OCI-M2 (cell line): ENCODE measurements around the gene UBA5.
"Not testable (repeated sequence)": the region's sequence is repeated elsewhere in the genome, so short reads cannot be mapped to it uniquely, and the experiment has no call there.

Source experiments
- DNase-seq: peaks from one replicate; lab custom pipeline; 2025; ENCODE audit not compliant: unreplicated experiment; lab: John Stamatoyannopoulos, UW

UBA5 gene

GRCh38 chr3:132660052-132660810 lies at the start of gene UBA5:
Gene UBA5 (plus strand): TSS chr3:132660329. CDS start chr3:132660538, 209 bp downstream.
- peak; percentile 27 for DNase-seq

DNA sequence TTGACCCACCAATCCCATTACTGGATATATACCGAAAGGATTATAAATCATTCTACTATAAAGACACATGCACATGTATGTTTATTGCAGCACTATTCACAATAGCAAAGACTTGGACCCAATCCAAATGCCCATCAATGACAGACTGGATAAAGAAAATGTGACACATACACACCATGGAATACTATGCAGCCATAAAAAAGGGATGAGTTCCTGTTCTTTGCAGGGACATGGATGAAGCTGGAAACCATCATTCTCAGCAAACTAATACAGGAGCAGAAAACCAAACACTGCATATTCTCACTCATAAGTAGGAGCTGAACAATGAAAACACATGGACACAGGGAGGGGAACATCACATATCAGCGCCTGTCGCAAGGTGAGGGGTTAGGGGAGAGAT lies 44.8 kb upstream of the UBA5 start:
- DNase-seq, result not testable (repeated sequence)

DNA sequence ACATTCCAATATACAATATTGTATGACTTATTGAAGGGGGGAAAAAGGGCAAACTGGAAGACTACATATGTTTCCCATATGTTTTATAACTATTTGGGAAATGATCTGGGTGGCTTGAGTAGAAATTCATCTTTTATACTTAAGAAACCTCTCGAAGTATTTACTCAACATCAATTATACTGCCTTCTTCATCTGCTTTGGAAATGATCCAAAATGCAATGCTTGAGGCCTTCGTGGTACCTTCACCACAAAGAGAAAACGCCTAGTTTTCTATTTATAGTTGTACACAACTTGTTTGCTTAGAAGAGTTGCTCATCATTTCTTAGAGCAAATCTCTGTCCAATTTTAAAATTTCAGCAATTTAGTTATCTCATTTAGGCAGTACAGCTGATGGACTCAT lies 44.2 kb upstream of the UBA5 start:
- no peak for DNase-seq

- no peak for DNase-seq
These were observed 43.3 kb upstream of the UBA5 start for GRCh38 chr3:132616780-132617179.

- no peak for DNase-seq
These were observed 38.0 kb upstream of the UBA5 start for GRCh38 chr3:132622148-132622547.

GRCh38 chr3:132622761-132623160 lies 37.4 kb upstream of the UBA5 start:
- DNase-seq, result no peak

GRCh38 chr3:132623646-132624045 lies 36.5 kb upstream of the UBA5 start:
- no peak for DNase-seq

- no peak for DNase-seq
These were observed 35.3 kb upstream of the UBA5 start for GRCh38 chr3:132624790-132625189.

GRCh38 chr3:132625613-132626012 lies 34.5 kb upstream of the UBA5 start:
- no peak for DNase-seq

- DNase-seq, result no peak
These were observed 33.2 kb upstream of the UBA5 start for GRCh38 chr3:132626955-132627354.

DNA sequence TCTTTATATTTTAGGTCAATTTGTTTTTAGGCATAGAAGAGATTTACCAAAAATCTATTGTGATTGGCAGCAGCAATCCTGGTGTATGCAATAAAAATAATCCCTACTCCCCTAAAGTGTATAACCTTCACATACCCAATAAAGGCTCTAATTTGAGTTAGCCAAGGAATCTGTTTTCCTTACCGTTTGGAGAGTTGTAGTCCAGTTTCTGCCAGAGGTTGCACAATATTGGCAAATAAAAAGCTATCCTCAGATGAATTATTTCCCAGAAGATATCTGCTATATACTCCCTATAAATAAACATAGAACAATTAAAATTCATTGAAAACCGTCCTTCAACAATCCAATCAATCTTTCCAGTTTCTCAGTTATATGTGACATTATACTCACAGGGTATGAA lies 32.0 kb upstream of the UBA5 start:
- DNase-seq, result no peak

DNA sequence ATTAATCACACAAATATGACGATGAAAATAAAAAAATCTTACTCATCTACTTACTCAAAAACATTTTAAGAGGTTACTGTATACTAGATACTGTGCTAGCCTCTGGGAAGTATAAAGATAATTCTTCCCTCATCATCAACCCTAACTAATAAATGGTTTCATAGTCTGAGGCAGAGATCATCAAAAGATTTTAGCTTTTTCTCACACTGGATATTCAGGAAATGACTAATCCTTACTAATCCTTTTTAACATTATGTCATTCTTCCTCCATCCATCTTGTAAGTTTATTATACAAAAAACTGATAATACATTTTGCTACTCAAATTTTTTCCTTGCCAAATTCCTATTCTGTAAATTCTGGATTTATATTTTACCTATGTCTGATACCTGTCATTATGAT lies 30.2 kb upstream of the UBA5 start:
- no peak for DNase-seq

GRCh38 chr3:132630612-132631011 lies 29.5 kb upstream of the UBA5 start:
- DNase-seq, result no peak

DNA sequence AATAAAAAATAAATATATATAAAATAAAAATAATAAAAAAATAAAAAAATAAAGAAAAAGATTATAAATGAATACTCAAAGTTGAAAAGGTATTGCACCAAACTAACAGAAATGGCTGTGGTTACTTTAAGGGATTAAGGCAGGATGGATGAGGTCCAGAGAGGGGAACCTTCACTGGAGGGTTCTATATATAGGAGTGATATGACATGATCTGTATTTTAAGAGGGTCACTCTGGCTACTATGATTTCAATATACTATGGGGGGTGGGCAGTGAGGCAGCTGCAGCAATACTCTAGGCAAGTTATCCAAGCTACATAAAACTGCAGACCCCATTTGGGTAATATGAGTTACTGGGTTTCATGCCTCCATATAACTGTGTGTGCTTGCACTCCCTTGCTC lies 25.1 kb upstream of the UBA5 start:
- DNase-seq, result no peak

DNA sequence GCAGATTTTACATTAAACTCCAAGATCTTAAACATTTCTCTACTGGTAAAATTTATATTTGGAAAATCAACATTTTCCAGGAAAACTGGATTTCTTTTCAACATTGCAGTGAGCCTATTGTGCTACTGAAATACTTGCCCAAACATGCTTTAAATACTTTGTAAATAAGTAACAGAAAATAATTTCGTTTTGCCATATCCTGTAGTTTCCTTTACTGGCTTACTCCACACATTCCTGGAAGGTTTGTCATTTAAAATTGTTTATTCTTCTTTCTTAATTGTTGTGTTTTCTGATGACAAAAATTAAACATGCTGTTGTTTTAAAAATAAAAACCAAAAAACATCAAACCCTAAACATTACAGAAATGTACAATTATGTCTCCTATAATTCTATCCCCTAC lies 22.5 kb upstream of the UBA5 start:
- no peak for DNase-seq

DNA sequence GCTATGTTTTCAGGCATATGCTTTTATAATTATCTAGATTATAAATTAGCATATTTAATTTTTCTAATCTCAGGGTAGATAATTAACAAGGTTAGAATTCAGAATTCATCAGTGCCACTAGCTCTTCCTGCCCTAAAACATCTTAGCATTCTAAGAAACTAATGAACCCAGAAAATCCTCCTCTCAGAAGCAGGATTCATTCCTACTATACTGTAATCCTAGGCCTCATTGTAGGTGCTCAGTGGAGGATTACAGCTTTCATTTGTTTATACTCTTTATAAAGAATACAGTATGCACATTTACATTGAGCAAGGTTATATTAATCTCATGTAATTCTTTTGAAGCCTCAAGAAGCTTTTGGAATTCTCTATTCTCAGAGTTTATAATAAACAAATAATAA lies 21.4 kb upstream of the UBA5 start:
- DNase-seq, result no peak

GRCh38 chr3:132641427-132641826 lies 18.7 kb upstream of the UBA5 start:
- DNase-seq, result not testable (repeated sequence)

- no peak for DNase-seq
These were observed 18.1 kb upstream of the UBA5 start for GRCh38 chr3:132641837-132642538.

DNA sequence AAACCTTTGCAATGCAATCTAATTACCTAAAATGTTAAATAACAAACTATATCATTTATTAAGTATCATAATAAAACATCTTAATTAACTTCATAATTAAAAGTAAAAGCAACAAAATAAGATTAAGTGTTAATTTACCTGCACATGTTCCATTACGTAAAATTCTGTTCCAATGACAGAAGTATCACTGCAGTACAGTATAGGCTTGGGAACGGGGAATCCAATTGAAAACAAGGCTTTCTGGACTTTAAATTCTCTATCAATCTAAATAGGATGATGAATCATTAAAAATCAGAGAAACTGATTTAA lies 17.6 kb upstream of the UBA5 start:
- DNase-seq, result no peak

DNA sequence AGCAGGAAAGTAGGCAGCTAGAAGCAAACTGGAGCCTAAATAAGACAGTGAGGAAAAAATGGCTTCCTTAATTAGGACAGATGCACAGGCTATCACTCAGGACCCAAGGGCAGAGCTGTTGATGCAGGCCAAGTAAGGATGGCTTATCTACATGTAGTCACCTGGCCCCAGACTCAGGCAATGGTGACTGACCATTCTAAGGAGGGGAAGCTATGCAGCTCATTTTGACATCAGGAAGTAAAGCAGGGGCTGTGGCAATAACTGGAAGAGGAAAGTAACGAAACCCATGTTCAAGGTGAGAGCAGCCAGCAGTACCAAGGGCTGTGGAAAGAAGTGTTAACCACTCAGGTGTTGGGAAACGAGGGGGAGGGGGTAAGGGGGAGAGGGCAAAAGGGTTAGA lies 16.8 kb upstream of the UBA5 start:
- no peak for DNase-seq

DNA sequence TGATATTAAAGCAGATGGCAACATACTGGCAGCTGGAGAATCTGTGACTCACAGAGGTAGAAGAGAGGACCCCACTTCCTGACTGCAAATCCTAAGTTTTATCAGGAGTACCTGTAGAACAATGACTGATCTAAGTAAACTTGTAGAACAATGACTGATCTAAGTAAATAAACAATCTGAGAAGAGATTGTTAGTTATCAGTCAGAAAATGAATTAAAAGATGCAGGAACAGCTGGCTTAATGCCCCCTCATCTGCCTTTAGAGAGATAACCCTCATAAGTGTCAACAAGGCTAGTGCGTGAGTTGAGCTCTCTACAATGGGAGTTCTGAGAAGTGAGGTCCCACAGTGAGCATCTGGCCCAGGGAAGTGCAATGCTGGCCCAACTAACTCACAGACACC lies 15.1 kb upstream of the UBA5 start:
- no peak for DNase-seq

- no peak for DNase-seq
These were observed 10.0 kb upstream of the UBA5 start for GRCh38 chr3:132650153-132650552.
